ENCODE results near the gene ACAN.

The ACAN gene

GRCh38 chr15:88803241-88803919, at the start of gene ACAN:
Gene ACAN, plus strand, starts transcription at chr15:88803436. Its CDS starts 32,771 bp downstream, at chr15:88836207.
- DNase-seq = no peak

- no peak for DNase-seq
These were observed 46.7 kb upstream of the ACAN start for GRCh38 chr15:88756521-88756920.

- DNase-seq = no peak
These were observed 46.3 kb upstream of the ACAN start for GRCh38 chr15:88756921-88757320.

- DNase-seq = no peak
These were observed 43.4 kb upstream of the ACAN start for GRCh38 chr15:88759872-88760271.

GRCh38 chr15:88764448-88764847, 38.8 kb upstream of the ACAN start:
- no peak for DNase-seq

GRCh38 chr15:88765212-88765611, 38.0 kb upstream of the ACAN start:
- DNase-seq = no peak

GRCh38 chr15:88769161-88769971, 33.9 kb upstream of the ACAN start:
- no peak for DNase-seq

GRCh38 chr15:88775776-88776175, 27.5 kb upstream of the ACAN start:
- no peak for DNase-seq

- DNase-seq = no peak
These were observed 26.6 kb upstream of the ACAN start for GRCh38 chr15:88776646-88777045.

- DNase-seq = no peak
These were observed 23.3 kb upstream of the ACAN start for GRCh38 chr15:88779944-88780343.

- no peak for DNase-seq
These were observed 20.8 kb upstream of the ACAN start for GRCh38 chr15:88782465-88782864.

GRCh38 chr15:88785217-88785616, 18.0 kb upstream of the ACAN start:
- no peak for DNase-seq

GRCh38 chr15:88788036-88788435, 15.2 kb upstream of the ACAN start:
- DNase-seq = no peak

- no peak for DNase-seq
These were observed 14.4 kb upstream of the ACAN start for GRCh38 chr15:88788816-88789215.

- DNase-seq = no peak
These were observed 12.8 kb upstream of the ACAN start for GRCh38 chr15:88790486-88790885.

GRCh38 chr15:88791637-88792036, 11.6 kb upstream of the ACAN start:
- DNase-seq = no peak

- no peak for DNase-seq
These were observed 10.6 kb upstream of the ACAN start for GRCh38 chr15:88792342-88793282.

- no peak for DNase-seq
These were observed 9.2 kb upstream of the ACAN start for GRCh38 chr15:88794001-88794400.

GRCh38 chr15:88797663-88798339, 5.4 kb upstream of the ACAN start:
- DNase-seq = no peak

GRCh38 chr15:88799341-88799740, 3.9 kb upstream of the ACAN start:
- DNase-seq = no peak

- no peak for DNase-seq
These were observed 3.2 kb upstream of the ACAN start for GRCh38 chr15:88800026-88800425.

- no peak for DNase-seq
These were observed 2.5 kb upstream of the ACAN start for GRCh38 chr15:88800738-88801137.
